ENCODE measurements around the gene FAM20C. TPM values are rescaled to one million over a fixed set of nuclear protein-coding genes. Genes with fewer than 3 reads are reported as not detected.

The FAM20C gene
- total RNA-seq, 1 donor from 2014 or later: 1.3 TPM

DNA sequence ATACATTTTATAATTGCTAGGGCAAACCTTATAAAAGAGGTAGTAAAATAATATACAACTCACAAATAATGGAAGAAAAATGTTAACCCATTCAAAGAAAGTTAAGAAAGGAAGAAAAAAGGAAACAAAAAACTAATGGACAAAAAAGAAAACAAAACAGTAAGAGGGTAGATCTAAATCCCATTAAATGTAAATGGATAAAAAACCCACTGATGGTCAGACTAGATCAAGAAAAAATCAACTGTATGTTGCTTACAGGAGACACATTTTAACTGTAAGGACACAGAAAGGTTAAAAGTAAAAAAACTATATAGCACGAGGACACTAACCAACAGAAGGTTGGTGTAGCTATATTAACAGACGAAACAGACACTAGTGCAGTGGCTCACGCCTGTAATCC lies 115.6 kb downstream of the FAM20C start:
- no peaks in the 10 kb centered on the region for H3K27me3 ChIP-seq (ENCODE audit: control insufficient read depth, insufficient read depth, low read length)
- no peak overlapping the region for H3K4me3 ChIP-seq (ENCODE audit: low read depth, low read length)
- DNase-seq (ENCODE audit: low read depth) (no peak), FAIRE-seq (no peak)
- no peaks in the 10 kb centered on the region for H3K36me3 ChIP-seq (ENCODE audit: control insufficient read depth, insufficient read depth, low read length)
- TF ChIP-seq, protein P1, sequence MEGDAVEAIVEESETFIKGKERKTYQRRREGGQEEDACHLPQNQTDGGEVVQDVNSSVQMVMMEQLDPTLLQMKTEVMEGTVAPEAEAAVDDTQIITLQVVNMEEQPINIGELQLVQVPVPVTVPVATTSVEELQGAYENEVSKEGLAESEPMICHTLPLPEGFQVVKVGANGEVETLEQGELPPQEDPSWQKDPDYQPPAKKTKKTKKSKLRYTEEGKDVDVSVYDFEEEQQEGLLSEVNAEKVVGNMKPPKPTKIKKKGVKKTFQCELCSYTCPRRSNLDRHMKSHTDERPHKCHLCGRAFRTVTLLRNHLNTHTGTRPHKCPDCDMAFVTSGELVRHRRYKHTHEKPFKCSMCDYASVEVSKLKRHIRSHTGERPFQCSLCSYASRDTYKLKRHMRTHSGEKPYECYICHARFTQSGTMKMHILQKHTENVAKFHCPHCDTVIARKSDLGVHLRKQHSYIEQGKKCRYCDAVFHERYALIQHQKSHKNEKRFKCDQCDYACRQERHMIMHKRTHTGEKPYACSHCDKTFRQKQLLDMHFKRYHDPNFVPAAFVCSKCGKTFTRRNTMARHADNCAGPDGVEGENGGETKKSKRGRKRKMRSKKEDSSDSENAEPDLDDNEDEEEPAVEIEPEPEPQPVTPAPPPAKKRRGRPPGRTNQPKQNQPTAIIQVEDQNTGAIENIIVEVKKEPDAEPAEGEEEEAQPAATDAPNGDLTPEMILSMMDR (IDR thresholded peaks at IDR 0.05; ENCODE audit: insufficient read depth, low read length, severe bottlenecking): no peak

DNA sequence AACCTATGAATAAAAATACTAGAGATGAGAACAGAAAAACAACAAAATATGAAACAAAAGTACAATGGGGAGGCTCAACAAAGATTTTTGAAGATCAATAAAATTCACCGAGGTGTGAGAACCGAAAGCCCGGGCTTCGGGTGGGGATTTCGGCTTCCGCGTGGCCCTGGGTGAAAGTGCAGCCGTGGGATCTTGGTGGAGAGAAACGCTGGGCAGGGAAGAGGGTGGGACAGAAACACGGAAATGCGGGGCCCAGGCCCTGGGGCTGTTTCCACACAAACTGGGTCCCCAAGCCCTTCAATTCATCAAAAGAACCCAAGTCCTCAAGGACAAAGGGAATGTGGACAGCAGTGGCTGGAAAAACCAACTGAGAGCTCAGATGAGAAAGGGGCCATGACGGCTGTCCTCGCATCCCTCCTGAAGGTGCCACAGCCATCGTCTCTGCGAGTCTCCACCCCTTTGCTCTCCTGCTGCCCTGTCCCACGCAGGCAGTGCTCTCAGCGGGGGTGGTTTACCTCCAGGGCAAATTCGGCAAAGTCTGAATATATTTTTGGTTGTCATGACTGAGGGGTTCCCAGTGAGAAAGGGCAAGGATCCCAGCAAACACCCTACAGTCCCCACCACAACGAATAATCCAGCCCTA lies 117.3 kb downstream of the FAM20C start:
- Histone ChIP-seq H3K27me3 (ENCODE audit: control insufficient read depth, insufficient read depth, low read length) (no peaks in the 10 kb centered on the region), H3K4me3 (ENCODE audit: low read depth, low read length) (no peak overlapping the region), H3K36me3 (ENCODE audit: control insufficient read depth, insufficient read depth, low read length) (no peaks in the 10 kb centered on the region)
- DNase-seq (ENCODE audit: low read depth): no peak
- FAIRE-seq: no peak
- TF ChIP-seq, protein P1 (IDR thresholded peaks at IDR 0.05; ENCODE audit: insufficient read depth, low read length, severe bottlenecking): no peak

Other genes with a start within 250 kb of the FAM20C start
- not detected in 2 replicates for gene FOXL3, start 97.6 kb downstream of the FAM20C start, total RNA-seq